A549 treated with ZK216348 at 1 μM for 4 hours (cell line): ENCODE results near the gene PBX4. TPM values are rescaled to one million over a fixed set of nuclear protein-coding genes. Genes with fewer than 3 reads are reported as not detected.

Source experiments
- total RNA-seq: library from RNA; stranded (reverse); fragments of 200-300 nt; extraction: Qiagen RNA extraction; gene quantifications from 5 replicates; pipeline ENCODE4 v1.2.3, GENCODE V29; 2022; ENCODE audit warnings: low read depth

Gene PBX4, protein sequence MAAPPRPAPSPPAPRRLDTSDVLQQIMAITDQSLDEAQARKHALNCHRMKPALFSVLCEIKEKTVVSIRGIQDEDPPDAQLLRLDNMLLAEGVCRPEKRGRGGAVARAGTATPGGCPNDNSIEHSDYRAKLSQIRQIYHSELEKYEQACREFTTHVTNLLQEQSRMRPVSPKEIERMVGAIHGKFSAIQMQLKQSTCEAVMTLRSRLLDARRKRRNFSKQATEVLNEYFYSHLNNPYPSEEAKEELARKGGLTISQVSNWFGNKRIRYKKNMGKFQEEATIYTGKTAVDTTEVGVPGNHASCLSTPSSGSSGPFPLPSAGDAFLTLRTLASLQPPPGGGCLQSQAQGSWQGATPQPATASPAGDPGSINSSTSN
- 1.6 to 1.8 TPM (median 1.7 TPM) in 5 replicates for total RNA-seq

DNA sequence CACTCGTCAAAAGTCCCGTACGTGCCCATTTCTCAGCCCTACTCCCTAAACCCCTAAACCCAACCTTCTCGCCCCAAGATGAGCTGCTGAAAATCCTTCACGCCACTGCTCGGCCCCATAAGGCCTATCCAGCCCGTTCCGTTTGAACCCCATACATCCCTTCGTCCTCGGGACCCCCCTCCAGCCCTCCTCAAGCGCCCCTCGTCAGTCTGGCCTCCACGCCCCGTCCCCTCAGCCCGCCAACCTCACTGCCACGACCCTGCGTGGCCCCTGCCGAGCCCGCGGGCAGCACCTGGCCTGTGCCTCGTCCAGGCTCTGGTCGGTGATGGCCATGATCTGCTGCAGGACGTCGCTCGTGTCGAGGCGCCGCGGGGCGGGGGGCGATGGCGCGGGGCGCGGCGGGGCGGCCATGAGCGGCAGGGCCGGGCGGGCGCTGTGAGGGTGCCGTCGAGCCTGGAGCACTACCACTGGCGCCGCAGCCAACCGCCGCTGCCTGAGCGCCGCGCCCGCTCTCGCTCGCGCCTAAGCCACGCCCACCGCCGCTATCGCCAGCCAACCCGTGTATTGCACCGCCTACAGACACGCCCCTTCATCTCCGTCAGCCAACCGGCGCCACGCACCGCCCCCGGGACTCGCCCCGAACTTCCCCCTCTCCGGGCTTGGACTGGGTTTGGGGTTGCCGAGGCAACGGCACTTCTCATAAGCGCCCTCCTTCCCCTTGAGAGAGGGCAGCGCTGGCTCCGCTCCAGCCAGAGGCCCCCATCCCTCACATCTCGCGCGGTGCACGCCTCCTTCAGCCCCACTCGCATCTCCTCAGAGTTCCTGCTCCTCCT is at the start of gene PBX4:
Gene PBX4, minus strand, starts transcription at position 469 of the 833 bp plus-strand sequence. Its CDS starts 58 bp downstream, at position 411.

DNA sequence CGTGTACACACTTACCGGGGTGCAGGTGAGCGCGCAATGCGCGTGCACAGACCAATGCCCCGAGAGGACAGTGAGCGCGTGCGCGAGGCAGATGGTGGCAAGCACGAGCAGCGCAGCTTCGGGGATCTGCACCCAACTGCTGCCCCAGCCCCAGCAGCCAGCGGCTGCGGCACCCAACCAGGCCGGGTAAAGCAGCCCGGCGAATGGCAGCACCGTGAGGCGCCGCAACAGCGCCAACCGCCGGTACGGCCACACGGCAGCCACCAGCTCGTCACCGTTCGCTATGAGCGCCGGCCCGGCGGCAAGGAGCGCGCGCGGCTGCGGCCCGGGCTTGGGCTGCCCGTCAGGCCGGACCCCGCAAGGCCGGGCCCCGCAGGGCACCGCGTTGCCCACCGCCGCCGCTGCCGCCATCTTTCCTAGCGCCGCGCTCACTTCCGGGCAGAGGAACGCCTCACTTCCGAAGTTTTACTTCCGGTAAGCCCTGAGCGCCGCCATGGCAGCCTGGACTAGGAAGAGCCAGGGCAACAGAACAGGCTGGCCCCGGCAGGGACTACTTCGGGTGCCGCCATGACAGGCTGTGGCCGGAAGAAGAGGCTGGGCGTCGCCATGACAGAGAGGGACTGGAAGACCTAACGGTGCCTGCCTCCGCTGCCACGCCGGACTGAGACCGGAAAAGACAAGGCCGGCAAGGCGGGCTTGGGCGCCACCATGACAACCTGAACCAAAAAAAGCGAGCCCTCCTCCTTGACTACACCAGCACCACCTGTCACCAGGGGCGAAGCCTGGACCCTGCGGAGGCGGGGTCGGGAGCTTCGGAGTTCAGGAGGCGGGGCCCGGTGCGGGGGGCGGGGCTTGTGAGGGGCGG is 45.0 kb upstream of the PBX4 start, which contains the start of gene ATP13A1:
Gene ATP13A1, minus strand, starts transcription at position 421 of the 865 bp plus-strand sequence. Its CDS starts 10 bp downstream, at position 411.

DNA sequence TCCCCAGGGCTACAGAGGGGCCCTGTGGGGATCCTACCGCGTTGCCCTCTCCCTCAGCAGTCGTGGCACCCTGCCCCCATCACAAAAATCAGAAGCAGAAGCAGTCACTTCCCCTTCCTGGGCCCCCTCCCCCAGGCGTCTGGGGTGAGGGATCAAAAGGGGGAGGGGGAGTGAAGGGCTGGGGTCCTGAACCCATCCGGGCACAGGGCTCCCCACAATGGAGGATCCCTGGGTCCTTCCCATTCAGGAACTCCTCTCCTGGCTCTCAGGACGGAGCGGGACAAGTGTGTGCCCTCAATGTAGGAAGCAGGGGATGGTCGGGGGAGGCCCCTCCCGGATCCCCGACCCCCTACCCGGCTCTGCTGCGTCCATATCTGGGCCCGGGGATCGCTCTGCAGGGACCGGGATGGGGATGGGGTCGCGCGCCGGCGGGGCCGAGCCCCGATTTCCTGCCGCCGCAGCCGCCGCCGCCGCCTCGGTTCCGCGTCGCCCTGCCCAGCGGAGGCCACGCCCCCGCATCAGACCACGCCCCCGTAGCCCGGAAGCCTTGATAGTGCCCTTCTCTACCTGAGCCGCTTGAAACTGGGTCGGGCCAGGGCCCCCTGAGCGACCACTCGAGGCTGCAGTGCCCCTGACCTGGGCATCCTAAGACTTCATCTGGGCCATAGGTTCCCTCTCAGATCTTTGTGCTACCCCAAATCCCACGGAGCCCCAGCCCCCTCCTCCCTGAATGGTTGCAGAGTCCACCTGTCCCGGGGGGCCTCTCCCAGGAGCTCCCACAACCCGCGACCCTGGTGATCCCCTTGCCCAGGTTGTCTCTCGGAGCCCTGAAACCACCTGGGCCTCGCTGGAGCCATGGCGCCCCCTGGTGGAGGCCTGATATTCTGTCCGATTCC is 24.9 kb upstream of the PBX4 start, which contains the start of gene GMIP:
Gene GMIP, minus strand, starts transcription at position 500 of the 896 bp plus-strand sequence. Its CDS starts 128 bp downstream, at position 372.

DNA sequence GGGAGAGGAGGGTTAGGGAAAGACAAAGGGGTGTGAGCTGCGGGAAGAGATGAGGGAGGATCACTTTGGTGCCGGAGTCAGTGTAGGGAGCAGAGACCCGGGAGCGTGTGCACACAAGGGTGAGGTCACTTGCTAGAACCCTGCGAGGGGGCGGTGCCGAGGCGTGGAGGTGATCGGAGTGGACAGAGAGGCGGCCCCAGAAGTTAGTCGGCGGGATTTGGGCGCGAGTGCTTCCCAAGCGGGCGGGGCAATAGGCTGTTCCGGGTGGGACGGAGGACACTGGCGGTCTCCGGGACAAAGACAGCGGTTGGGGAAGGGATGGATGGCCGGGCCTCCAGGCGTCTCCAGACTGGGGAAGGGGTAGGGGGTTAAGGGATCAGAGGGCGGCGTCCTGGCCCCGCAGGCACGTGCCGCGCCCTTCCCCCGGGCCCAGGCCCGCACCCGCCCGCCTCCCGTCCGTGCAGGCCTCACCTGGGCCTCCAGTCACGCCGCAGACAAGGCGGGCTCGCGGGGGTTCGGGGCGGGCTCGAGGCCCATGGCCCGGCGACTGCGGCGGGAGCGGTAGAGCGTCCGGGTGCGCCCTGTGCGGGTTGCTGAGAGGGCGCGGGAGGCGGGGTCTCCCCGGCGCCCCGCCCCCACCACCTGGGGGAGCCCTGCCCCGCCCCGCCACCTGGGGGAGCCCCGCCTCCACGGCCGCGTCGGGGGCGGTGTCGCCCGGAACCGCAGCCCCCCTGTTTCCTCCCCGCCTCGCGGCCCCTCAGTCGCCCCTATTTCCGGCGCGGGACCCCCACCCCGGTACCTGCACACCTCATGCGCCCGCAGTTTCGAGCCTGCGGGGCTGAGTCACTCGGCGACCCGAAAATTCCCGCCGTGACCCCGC is 9.4 kb upstream of the PBX4 start, which contains the start of gene LPAR2:
Gene LPAR2, minus strand, starts transcription at position 600 of the 880 bp plus-strand sequence. CDS start 945 bp downstream, outside the sequence.

DNA sequence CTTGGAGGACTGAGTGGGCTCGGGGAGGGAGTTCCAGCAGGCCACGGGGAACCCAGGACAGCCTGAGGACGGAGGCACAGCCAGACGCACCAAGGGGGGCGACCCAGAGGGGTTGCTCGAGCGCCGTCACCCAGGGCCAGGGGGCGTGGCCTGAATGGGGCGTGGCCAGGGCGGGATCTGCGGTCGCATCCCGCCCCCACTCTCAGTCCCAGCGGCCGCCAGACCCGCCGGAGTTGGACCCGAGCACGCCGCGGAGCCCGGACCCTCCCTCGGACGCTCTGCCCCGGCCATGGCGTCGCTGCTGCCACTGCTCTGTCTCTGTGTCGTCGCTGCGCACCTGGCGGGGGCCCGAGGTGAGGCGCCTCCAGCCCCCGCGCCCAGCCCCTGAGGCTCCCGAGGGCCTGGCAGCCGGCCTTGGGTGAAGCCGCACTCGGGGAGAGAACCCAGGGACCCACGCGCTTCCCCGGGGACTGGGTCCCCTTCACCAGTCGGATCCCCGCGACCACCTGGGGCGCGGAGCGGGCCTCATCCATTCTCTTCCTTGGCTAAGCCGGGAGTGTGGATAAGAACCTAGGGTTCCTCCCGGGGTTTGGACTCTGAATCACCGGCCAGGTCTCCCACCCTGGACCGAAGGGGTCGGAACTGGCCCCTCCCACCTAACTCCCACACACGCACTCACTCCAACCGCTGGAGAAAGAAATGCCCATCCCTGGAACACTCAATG is 80.3 kb downstream of the PBX4 start, which contains the start of gene CILP2:
Gene CILP2, plus strand, starts transcription at position 205 of the 724 bp plus-strand sequence. Its CDS starts 85 bp downstream, at position 290.

DNA sequence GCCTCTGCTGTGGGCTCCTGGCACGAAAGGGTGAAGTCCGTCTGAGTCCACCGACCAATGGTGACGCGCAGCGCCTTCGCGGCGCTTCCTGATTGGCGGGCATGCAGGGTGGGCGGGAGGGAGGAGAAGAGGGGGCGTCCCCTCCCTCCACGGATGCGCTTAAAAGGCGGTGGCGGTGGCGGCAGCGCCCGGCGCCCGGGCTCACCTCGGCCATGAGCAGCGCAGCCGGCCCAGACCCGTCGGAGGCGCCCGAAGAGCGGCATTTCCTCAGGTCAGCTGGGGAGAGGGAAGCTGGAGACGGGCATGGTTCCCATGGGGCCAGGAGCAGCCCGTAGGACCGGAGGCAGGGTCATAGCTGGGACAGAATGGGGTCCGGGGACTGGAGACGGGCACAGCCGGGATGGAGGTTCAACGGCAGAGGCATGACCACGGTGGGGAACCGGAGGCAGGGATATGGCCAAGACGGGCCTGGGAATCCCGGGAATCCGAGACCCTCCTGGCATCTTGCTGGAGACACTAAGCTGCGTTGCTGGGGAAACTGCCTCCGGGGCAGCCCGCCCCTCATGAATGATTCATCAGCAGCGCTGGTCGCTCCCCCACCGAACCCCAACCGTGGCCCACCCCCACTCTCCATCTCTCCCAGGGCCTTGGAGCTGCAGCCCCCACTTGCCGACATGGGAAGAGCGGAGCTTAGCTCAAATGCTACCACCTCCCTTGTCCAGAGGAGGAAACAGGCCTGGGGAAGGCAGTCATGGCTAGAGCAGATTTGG is 89.6 kb downstream of the PBX4 start, which contains the start of gene YJEFN3:
Gene YJEFN3, plus strand, starts transcription at position 191 of the 770 bp plus-strand sequence. Its CDS starts 22 bp downstream, at position 213.

DNA sequence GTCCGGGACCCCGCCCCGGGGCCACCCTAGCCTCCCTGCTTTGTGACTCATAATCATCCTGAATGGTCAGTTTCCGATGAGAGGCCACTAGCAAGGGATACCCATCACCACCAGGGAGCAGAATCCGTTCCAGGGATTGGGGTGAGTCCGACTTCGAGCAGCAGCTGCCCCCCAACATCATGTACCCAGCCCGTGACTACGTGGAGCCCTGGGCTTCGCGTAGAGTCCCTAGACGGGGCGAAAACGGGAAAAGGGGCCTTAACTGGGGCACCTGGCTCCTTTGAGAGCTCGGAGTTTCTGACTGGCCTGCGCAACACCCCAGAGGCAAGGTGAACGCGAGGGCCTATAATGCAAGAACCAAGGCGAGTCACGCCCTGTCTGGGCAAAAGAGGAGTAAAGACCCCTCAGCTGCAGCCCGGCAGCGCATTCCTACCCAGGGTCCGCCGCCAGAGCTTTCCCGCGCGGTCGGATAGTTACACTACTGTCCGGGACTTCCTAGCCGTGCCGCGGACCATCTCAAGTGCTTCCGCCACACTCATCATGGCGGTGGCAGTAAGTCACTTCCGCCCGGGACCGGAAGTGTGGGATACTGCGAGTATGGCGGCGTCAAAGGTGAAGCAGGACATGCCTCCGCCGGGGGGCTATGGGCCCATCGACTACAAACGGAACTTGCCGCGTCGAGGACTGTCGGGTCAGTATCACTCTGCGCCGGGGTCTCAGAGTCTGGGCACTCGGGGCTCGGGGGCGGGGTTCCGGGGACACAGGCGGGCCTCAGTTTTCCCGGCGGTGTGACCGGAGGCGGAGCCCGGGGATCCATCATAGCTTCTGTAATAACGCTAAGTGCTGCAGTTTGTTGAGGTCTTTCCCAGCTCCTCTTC is 102.6 kb downstream of the PBX4 start, which contains the start of gene NDUFA13:
Gene NDUFA13, plus strand, starts transcription at position 584 of the 878 bp plus-strand sequence. Its CDS starts 14 bp downstream, at position 598.

DNA sequence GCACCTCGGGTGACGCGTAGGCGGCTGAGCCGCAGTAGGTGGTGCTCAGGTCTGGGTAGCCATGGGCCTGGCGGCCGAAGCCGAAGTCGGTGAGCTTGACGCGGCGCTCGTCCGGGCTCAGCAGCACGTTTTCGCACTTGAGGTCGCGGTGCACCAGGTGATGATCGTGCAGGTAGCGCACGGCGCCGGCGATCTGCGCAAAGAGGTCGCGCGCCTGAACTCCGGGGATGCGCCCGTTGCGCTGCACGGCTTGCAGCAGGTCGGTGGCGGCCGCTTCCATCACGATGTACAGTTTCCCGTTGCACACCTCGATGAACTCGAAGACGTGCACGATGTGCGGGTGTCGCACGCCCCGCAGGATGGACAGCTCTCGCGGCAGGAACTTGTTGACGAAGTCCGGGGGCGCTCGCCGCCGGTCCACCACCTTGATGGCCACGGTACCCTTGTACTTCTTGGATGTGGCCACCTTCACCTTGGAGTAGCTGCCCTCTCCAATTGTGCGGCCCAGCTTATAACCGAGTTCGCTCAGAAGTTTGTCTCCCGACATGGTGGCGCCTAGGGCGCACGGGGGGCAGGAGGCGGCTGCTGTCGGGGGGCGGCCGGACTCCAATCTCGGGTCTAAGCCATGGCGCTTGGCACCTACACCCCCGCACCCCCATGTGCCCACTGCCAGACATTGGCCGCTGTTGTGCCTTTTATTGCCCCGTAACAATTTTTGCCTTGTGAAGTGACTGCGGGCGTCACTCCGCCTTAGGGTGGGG is 103.4 kb downstream of the PBX4 start, which contains the start of gene TSSK6:
Gene TSSK6, minus strand, starts transcription at position 668 of the 761 bp plus-strand sequence. Its CDS starts 121 bp downstream, at position 547.

Other genes with a start within 250 kb of the PBX4 start
- gene GATAD2A, start 213.0 kb downstream of the PBX4 start, total RNA-seq, result 31.9 to 50.8 TPM (median 43.6 TPM) in 5 replicates
- gene TSSK6, start 103.1 kb downstream of the PBX4 start, total RNA-seq, result 0.31 to 2.0 TPM (median 1.7 TPM) in 5 replicates
- gene NDUFA13, start 102.5 kb downstream of the PBX4 start, total RNA-seq, result 139 to 195 TPM (median 160 TPM) in 5 replicates
- gene YJEFN3, start 89.8 kb downstream of the PBX4 start, total RNA-seq, result 1.9 to 4.4 TPM (median 3.8 TPM) in 5 replicates
- 0.28 to 0.46 TPM (median 0.37 TPM) in 4 of 5 replicates, not detected in the other for gene CILP2, start 80.4 kb downstream of the PBX4 start, total RNA-seq
- gene LPAR2, start 9.5 kb upstream of the PBX4 start, total RNA-seq, result 2.0 to 5.4 TPM (median 5.2 TPM) in 5 replicates
- 2.9 to 5.2 TPM (median 4.6 TPM) in 5 replicates for gene GMIP, start 25.0 kb upstream of the PBX4 start, total RNA-seq
- 19.9 to 37.0 TPM (median 34.3 TPM) in 5 replicates for gene ATP13A1, start 45.0 kb upstream of the PBX4 start, total RNA-seq
- gene ZNF101, start 50.2 kb upstream of the PBX4 start, total RNA-seq, result 3.7 to 5.0 TPM (median 4.3 TPM) in 5 replicates
- 1.6 to 2.1 TPM (median 1.9 TPM) in 5 replicates for gene ZNF14, start 114.4 kb upstream of the PBX4 start, total RNA-seq
- 0.36 TPM in 1 of 5 replicates, not detected in the others for gene ZNF506, start 203.1 kb upstream of the PBX4 start, total RNA-seq
- gene ZNF253, start 247.2 kb upstream of the PBX4 start, total RNA-seq, result not detected in 5 replicates